ENCODE measurements around the gene RRP1B.

Gene RRP1B

DNA sequence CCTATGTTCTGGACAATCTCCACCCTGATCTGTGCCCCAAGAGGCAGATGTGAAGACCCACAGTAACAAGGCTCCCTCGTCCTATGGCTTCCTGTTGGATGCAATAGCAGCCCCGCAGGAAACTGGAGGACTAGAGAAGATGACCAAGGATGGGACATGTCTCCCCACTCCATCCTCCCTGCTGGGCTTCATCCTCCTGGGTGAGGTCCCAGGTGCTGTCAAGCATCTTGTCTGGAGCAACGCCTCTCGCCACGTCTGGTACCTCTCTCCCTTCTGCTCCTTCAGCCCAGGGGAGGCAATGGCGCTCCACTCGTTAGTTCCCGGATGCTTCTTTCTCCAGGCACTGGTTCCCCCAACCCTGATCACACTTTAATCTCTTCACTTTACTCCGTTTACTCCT, 11.2 kb upstream of the RRP1B start:
- TF ChIP-seq ZBTB7A (IDR thresholded peaks at IDR 0.05; ENCODE audit: low read depth) (no peak), EP300 (IDR thresholded peaks at IDR 0.05; ENCODE audit: borderline replicate concordance) (no peak), NFIC (IDR thresholded peaks at IDR 0.05) (no peak), EGR1 (IDR thresholded peaks at IDR 0.05) (no peak), CEBPB (IDR thresholded peaks at IDR 0.05) (no peak), TEAD4 (IDR thresholded peaks at IDR 0.05) (no peak), RAD21 (IDR thresholded peaks at IDR 0.05; ENCODE audit: low read depth) (no peak), TAF1 (IDR thresholded peaks at IDR 0.05; ENCODE audit: low read depth) (no peak), CREB1 (IDR thresholded peaks at IDR 0.05; ENCODE audit: low read depth) (no peak), YY1 (IDR thresholded peaks at IDR 0.05; ENCODE audit: low read depth) (no peak)
- TF ChIP-seq, protein P1, sequence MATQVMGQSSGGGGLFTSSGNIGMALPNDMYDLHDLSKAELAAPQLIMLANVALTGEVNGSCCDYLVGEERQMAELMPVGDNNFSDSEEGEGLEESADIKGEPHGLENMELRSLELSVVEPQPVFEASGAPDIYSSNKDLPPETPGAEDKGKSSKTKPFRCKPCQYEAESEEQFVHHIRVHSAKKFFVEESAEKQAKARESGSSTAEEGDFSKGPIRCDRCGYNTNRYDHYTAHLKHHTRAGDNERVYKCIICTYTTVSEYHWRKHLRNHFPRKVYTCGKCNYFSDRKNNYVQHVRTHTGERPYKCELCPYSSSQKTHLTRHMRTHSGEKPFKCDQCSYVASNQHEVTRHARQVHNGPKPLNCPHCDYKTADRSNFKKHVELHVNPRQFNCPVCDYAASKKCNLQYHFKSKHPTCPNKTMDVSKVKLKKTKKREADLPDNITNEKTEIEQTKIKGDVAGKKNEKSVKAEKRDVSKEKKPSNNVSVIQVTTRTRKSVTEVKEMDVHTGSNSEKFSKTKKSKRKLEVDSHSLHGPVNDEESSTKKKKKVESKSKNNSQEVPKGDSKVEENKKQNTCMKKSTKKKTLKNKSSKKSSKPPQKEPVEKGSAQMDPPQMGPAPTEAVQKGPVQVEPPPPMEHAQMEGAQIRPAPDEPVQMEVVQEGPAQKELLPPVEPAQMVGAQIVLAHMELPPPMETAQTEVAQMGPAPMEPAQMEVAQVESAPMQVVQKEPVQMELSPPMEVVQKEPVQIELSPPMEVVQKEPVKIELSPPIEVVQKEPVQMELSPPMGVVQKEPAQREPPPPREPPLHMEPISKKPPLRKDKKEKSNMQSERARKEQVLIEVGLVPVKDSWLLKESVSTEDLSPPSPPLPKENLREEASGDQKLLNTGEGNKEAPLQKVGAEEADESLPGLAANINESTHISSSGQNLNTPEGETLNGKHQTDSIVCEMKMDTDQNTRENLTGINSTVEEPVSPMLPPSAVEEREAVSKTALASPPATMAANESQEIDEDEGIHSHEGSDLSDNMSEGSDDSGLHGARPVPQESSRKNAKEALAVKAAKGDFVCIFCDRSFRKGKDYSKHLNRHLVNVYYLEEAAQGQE (IDR thresholded peaks at IDR 0.05; ENCODE audit: low read depth): no peak
- TF ChIP-seq, protein P2, sequence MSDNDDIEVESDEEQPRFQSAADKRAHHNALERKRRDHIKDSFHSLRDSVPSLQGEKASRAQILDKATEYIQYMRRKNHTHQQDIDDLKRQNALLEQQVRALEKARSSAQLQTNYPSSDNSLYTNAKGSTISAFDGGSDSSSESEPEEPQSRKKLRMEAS (IDR thresholded peaks at IDR 0.05): no peak

DNA sequence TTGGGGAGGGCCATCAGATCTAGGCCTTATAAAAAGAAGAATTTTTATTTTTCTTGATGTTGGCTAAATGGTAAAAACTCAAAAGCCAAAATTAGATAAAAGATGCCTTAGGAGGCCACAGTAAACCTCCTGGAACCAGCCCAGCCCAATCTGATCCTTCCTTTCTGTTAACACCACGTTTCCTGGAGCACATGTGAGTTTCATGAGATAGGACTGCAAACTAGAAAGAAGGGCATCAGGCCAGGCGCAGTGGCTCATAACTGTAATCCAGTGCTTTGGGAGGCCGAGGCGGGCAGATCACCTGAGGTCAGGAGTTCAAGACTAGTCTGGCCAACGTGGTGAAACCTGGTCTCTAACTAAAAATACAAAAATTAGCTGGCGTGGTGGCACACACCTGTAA, 6.7 kb upstream of the RRP1B start:
- TF ChIP-seq, protein P1 (IDR thresholded peaks at IDR 0.05; ENCODE audit: low read depth): no peak
- TF ChIP-seq YY1 (IDR thresholded peaks at IDR 0.05; ENCODE audit: low read depth): no peak

DNA sequence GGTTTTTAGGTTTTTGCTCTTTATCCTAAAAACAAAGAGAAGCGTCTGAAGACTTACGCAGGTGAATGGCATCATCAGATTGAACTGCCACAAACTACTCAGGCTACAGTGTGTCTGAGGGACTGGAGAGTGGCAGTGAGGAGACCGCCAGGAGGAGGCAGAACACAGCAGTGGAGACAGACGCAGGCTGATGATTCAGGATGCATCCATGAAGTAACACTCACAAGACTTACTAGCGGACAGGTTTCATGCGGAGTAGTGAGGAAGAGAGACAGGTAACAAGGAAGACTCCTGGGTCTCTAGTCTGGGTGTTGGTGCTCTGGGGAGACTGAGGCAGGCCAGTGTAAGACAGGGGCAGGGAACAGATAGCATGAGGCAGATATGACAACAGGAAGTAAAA, 5.7 kb upstream of the RRP1B start:
- no peak for TF ChIP-seq TAF1 (IDR thresholded peaks at IDR 0.05; ENCODE audit: low read depth)

DNA sequence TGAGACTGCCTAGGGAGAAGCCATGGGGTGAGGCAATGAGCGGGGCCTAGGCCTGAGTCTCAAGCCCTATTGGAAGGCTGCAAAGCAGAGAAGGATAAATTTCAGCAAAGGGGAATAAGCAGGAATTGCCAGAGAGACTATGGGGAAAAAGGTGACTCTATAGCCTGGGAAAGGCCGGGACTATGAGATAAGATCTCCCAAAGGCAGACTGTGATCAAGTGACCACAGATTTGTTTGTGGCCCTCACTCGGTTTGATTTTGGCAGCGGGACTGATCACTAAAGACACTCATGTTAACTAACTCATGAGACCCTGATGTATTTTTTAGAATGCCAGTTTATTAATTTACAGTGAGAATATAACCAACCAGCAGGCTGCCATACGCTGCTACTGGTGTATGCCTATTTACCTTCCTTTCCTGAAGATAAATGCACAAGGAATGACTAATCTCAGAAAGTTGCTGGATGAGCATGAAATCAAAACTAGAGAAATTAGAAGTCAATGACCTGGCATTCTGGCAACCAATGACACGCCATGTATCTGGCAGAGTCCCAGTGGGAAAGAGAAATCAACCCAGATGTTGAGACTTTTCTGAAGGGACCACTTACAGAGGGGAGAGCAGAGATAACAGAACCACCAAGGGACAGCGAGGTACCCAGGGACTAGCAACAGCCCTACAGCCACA, 4.4 kb upstream of the RRP1B start:
- TF ChIP-seq NFIC (IDR thresholded peaks at IDR 0.05) (no peak), FOXM1 (IDR thresholded peaks at IDR 0.05; ENCODE audit: borderline replicate concordance, low read depth) (no peak), EP300 (IDR thresholded peaks at IDR 0.05; ENCODE audit: borderline replicate concordance) (no peak), CEBPB (IDR thresholded peaks at IDR 0.05) (no peak), TCF12 (IDR thresholded peaks at IDR 0.05; ENCODE audit: low read depth) (no peak), TAF1 (IDR thresholded peaks at IDR 0.05; ENCODE audit: low read depth) (no peak), CREB1 (IDR thresholded peaks at IDR 0.05; ENCODE audit: low read depth) (no peak)

DNA sequence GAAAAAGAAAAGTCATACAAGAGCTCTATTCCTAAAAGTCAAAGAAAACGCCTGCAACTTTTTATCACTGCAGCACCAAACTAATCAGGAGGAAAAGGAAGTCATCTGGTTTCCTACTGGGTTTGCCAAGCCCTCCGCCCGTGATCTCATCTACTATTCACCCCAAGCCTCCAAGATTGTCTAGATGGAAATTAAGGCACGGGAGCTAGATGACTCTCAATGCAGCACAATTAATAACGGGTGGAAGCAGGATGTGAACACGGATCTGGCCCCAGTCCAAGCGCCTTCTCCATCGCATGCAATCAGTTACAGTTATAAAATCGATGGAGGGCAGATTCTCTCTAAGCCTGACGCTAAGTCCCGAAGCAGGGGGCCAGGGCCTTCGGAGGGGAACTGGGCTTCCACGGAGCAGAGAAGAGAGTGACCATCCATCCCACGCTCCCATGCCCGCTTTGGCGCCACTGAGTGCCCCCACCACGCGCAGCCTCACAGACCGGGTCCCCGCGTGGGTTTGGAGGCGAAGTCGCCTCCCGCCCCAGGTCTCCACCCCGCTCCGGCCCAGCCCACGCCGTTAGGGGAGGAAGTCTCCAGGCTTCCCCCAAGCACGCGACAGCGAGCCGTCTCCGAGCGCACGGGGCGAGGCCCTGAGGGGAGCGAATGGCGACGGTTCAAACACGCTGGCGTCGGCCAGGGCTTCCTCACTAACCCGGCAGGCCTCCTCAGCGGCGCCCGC, 1.8 kb upstream of the RRP1B start:
- TF ChIP-seq EGR1 (IDR thresholded peaks at IDR 0.05) (no peak), ZBTB7A (IDR thresholded peaks at IDR 0.05; ENCODE audit: low read depth) (no peak)

DNA sequence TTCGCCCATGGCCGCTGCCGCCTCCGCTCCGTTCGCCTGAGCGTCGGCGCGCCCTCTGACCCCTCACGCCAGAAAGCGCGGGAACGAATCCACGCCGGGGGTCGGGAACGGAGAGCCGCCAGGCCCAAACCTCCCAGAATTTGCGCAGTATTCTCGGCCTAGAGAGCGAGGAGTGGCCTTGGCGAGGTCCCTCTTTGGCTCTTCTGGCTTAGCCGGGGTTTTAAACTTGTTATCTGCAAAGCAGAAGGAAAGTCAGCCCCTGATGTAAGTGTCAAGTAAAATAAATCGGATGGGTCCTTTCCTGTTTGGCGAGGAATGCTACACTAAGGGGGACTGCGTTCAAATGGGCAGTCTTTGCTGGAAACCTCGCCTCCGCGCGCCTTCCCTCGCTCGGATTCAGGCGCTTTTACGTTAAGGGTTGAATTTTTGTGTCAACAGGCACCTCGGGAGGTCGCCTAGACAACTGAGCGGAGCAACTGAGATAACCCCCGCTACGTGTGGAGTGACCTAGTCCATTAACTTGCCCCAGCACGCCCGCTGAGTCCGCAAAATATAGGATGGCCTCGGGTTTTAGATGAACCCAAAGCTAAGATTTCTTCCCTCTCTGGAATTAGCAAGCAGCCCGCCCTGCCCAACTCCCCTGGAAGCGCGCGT, 1.1 kb upstream of the RRP1B start:
- TF ChIP-seq, protein P2 (IDR thresholded peaks at IDR 0.05): no peak
- TF ChIP-seq CEBPB (IDR thresholded peaks at IDR 0.05) (no peak), TCF12 (IDR thresholded peaks at IDR 0.05; ENCODE audit: low read depth) (no peak), CREB1 (IDR thresholded peaks at IDR 0.05; ENCODE audit: low read depth) (no peak), RAD21 (IDR thresholded peaks at IDR 0.05; ENCODE audit: low read depth) (no peak)
- TF ChIP-seq, protein P3, sequence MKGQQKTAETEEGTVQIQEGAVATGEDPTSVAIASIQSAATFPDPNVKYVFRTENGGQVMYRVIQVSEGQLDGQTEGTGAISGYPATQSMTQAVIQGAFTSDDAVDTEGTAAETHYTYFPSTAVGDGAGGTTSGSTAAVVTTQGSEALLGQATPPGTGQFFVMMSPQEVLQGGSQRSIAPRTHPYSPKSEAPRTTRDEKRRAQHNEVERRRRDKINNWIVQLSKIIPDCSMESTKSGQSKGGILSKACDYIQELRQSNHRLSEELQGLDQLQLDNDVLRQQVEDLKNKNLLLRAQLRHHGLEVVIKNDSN (IDR thresholded peaks at IDR 0.05): no peak

DNA sequence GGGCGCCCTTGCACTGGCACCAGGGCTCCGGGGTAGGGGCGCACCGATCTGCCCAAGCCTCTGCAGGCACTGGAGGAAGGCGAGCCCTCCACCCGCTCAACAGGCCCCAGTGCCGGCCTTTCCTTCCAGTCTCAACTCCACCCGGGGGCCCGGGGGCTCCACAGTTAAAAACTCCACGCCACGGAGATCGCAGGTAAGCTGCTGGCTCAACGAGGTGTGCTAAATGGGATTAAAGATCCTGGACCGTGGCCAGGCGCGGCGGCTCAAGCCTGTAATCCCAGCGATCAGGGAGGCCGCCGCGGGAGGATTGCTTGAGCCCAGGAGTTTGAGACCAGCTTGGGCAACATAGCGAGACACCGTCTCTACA, 608 bp upstream of the RRP1B start:
- TF ChIP-seq NFIC (IDR thresholded peaks at IDR 0.05): no peak
- TF ChIP-seq, protein P1 (IDR thresholded peaks at IDR 0.05; ENCODE audit: low read depth): no peak
- no peak for TF ChIP-seq EP300 (IDR thresholded peaks at IDR 0.05; ENCODE audit: borderline replicate concordance)
- TF ChIP-seq CREB1 (IDR thresholded peaks at IDR 0.05; ENCODE audit: low read depth): no peak
